NCI-H2029 treated with DMSO at 0.1 percent for 48 hours (cell line): Measurements from ENCODE around the gene CSRNP3.

ENCODE experiments used
- DNase-seq: peaks from one replicate; lab custom pipeline; 2025; lab: John Stamatoyannopoulos, UW

Gene CSRNP3

GRCh38 chr2:165471349-165471950, 2.0 kb downstream of the CSRNP3 start:
- peak; percentile 53 for DNase-seq

GRCh38 chr2:165472922-165473321, 3.4 kb downstream of the CSRNP3 start:
- no peak for DNase-seq

- DNase-seq = no peak
These were observed 5.2 kb downstream of the CSRNP3 start for GRCh38 chr2:165474619-165475276.

- DNase-seq = no peak
These were observed 5.9 kb downstream of the CSRNP3 start for GRCh38 chr2:165475277-165476004.

GRCh38 chr2:165479856-165480255, 10.4 kb downstream of the CSRNP3 start:
- DNase-seq = no peak

GRCh38 chr2:165494573-165494972, 25.1 kb downstream of the CSRNP3 start:
- no peak for DNase-seq

GRCh38 chr2:165497659-165498317, 28.3 kb downstream of the CSRNP3 start:
- DNase-seq = no peak

GRCh38 chr2:165499131-165499530, 29.6 kb downstream of the CSRNP3 start:
- no peak for DNase-seq

- no peak for DNase-seq
These were observed 30.5 kb downstream of the CSRNP3 start for GRCh38 chr2:165500001-165500400.

GRCh38 chr2:165500816-165501215, 31.3 kb downstream of the CSRNP3 start:
- no peak for DNase-seq

GRCh38 chr2:165505514-165505913, 36.0 kb downstream of the CSRNP3 start:
- no peak for DNase-seq

GRCh38 chr2:165508927-165509326, 39.4 kb downstream of the CSRNP3 start:
- no peak for DNase-seq

- no peak for DNase-seq
These were observed 44.0 kb downstream of the CSRNP3 start for GRCh38 chr2:165513479-165513878.

- no peak for DNase-seq
These were observed 49.1 kb downstream of the CSRNP3 start for GRCh38 chr2:165518611-165519010.

- DNase-seq = no peak
These were observed 53.2 kb downstream of the CSRNP3 start for GRCh38 chr2:165522719-165523118.

GRCh38 chr2:165524720-165525119, 55.2 kb downstream of the CSRNP3 start:
- no peak for DNase-seq

- DNase-seq = no peak
These were observed 59.2 kb downstream of the CSRNP3 start for GRCh38 chr2:165528691-165529090.

- no peak for DNase-seq
These were observed 59.6 kb downstream of the CSRNP3 start for GRCh38 chr2:165529130-165529529.

- no peak for DNase-seq
These were observed 63.8 kb downstream of the CSRNP3 start for GRCh38 chr2:165533331-165533730.

GRCh38 chr2:165535471-165535870, 66.0 kb downstream of the CSRNP3 start:
- DNase-seq = no peak

- DNase-seq = peak; percentile 57
These were observed 67.5 kb downstream of the CSRNP3 start for GRCh38 chr2:165536851-165537499.

- peak; percentile 82 for DNase-seq
These were observed 70.5 kb downstream of the CSRNP3 start for GRCh38 chr2:165539985-165540384.
